MCF 10A (cell line): ENCODE measurements around the gene XXYLT1. TPM values are rescaled to one million over a fixed set of nuclear protein-coding genes. Genes with fewer than 3 reads are reported as not detected.

ENCODE experiments used
- BruUV-seq: library from RNA; stranded (reverse); fragments of 400-500 nt; replicated peaks from 2 replicates; lab custom pipeline; 2021; lab: Mats Ljungman, UMichigan
- CTCF ChIA-PET: fragments of 300-600 bp; sonication (Branson Sonifier 250); formaldehyde crosslinking; extraction: SDS; loops from one replicate; lab custom pipeline; 2021; ENCODE audit warnings: antibody characterized with exemption, inconsistent platforms; lab: Yijun Ruan, JAX
- POLR2A ChIA-PET: fragments of 300-600, 350-650 bp; sonication (Branson Sonifier 250); formaldehyde crosslinking; extraction: SDS; loops from one replicate; lab custom pipeline; 2020; ENCODE audit warnings: antibody characterized with exemption, inconsistent platforms; lab: Yijun Ruan, JAX
- DNase-seq: peaks from one replicate; pipeline ENCODE4 v3.0.0-alpha.2; 2018; ENCODE audit not compliant: unreplicated experiment
- H3K27ac Mint-ChIP-seq: one replicate; pipeline ENCODE4 v1.8.0; 2022; ENCODE audit warnings: mild to moderate bottlenecking, low read depth, mixed read lengths; ENCODE audit not compliant: unreplicated experiment
- H3K27me3 Mint-ChIP-seq: one replicate; pipeline ENCODE4 v1.8.0; 2022; ENCODE audit warnings: mixed read lengths; ENCODE audit not compliant: insufficient read depth, unreplicated experiment
- H3K36me3 Mint-ChIP-seq: one replicate; pipeline ENCODE4 v1.8.0; 2022; ENCODE audit warnings: mild to moderate bottlenecking, moderate library complexity, mixed read lengths; ENCODE audit not compliant: insufficient read depth, unreplicated experiment
- H3K4me1 Mint-ChIP-seq: one replicate; pipeline ENCODE4 v1.8.0; 2022; ENCODE audit warnings: mixed read lengths; ENCODE audit not compliant: insufficient read depth, unreplicated experiment
- H3K4me3 Mint-ChIP-seq: one replicate; pipeline ENCODE4 v1.8.0; 2022; ENCODE audit warnings: mild to moderate bottlenecking, moderate library complexity, mixed read lengths; ENCODE audit not compliant: unreplicated experiment
- H3K9me3 Mint-ChIP-seq: one replicate; pipeline ENCODE4 v1.8.0; 2022; ENCODE audit warnings: mixed read lengths; ENCODE audit not compliant: unreplicated experiment
- intact Hi-C: fragments of 100-400 bp; cut with micrococcal nuclease; formaldehyde crosslinking; loops from 2 replicates; pipeline ENCODE4 v1.14.1; 2022
- total RNA-seq: library from RNA; stranded (reverse); gene quantifications from 2 replicates; pipeline ENCODE4 v1.2.3, GENCODE V29; 2022
- TF ChIP-seq, protein P1 (sequence below): fragments of 200-600 bp; IDR thresholded peaks from one replicate; pipeline ENCODE4 v1.8.0; 2022; ENCODE audit warnings: antibody characterized with exemption, mild to moderate bottlenecking; ENCODE audit not compliant: unreplicated experiment

XXYLT1 gene
- total RNA-seq, 1 experiment from 2014 or later, result 10.0 TPM

GRCh38 chr3:195251336-195252065, 19.5 kb downstream of the XXYLT1 start:
- Mint-ChIP-seq H3K36me3 (no peaks in the 10 kb centered on the region), H3K4me1 (no peaks in the 10 kb centered on the region), H3K27ac (no peak overlapping the region), H3K4me3 (no peak overlapping the region), H3K9me3 (no peaks in the 10 kb centered on the region), H3K27me3 (no peaks in the 10 kb centered on the region)
- no TSS peak for BruUV-seq
- intact Hi-C loops, result no loop called here
- ChIA-PET CTCF (interaction anchor here (0.7 kb wide), 1 partner anchor 913 kb away, joined by 4 read pairs; no protein-coding TSS in a partner anchor), POLR2A (no interaction called here)
- TF ChIP-seq, protein P1, sequence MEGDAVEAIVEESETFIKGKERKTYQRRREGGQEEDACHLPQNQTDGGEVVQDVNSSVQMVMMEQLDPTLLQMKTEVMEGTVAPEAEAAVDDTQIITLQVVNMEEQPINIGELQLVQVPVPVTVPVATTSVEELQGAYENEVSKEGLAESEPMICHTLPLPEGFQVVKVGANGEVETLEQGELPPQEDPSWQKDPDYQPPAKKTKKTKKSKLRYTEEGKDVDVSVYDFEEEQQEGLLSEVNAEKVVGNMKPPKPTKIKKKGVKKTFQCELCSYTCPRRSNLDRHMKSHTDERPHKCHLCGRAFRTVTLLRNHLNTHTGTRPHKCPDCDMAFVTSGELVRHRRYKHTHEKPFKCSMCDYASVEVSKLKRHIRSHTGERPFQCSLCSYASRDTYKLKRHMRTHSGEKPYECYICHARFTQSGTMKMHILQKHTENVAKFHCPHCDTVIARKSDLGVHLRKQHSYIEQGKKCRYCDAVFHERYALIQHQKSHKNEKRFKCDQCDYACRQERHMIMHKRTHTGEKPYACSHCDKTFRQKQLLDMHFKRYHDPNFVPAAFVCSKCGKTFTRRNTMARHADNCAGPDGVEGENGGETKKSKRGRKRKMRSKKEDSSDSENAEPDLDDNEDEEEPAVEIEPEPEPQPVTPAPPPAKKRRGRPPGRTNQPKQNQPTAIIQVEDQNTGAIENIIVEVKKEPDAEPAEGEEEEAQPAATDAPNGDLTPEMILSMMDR, result no peak
- DNase-seq, result no peak

GRCh38 chr3:195250473-195251251, 20.3 kb downstream of the XXYLT1 start:
- Mint-ChIP-seq H3K27me3 (no peaks in the 10 kb centered on the region), H3K4me3 (no peak overlapping the region), H3K4me1 (no peaks in the 10 kb centered on the region), H3K27ac (no peak overlapping the region), H3K36me3 (no peaks in the 10 kb centered on the region), H3K9me3 (no peaks in the 10 kb centered on the region)
- intact Hi-C loops, result no loop called here
- no TSS peak for BruUV-seq
- ChIA-PET CTCF (interaction anchor here (1.0 kb wide), 1 partner anchor 8 kb away, joined by 4 read pairs; no protein-coding TSS in a partner anchor), POLR2A (interaction anchor here (0.6 to 0.7 kb wide), 2 partner anchors 374 to 578 kb away, joined by 3 to 4 read pairs; no protein-coding TSS in a partner anchor)
- DNase-seq, result no peak
- TF ChIP-seq, protein P1, result no peak

DNA sequence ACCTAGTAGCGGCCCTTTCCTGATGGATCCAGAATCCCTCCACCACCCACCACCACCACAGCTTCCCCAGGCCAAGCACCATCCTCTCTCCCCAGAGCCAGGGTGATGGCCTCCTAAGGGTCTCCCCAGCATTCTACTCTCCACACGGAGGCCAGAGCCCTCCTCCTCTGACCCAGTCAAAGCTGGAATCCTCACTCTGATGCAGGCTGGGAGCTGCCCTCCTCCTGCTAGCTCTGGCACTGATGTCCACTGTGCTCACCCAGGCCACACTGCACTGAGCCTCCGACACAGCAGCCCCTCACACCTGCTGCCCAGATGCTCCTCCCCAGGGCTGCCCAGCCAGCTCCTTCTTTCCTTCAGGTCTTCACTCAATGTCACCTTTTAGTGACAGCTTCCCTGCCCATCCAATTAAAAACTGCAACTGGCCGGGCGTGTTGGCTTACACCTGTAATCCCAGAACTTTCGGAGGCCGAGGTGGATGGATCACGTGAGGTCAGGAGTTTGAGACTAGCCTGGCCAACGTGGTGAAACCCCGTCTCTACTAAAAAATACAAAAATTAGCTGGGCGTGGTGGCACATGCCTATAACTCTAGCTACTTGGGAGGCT, 21.0 kb downstream of the XXYLT1 start:
- Mint-ChIP-seq H3K36me3 (no peaks in the 10 kb centered on the region), H3K27ac (no peak overlapping the region), H3K4me3 (no peak overlapping the region), H3K4me1 (no peaks in the 10 kb centered on the region), H3K9me3 (no peaks in the 10 kb centered on the region), H3K27me3 (no peaks in the 10 kb centered on the region)
- intact Hi-C loops, result no loop called here
- no peak for DNase-seq
- TF ChIP-seq, protein P1, result no peak
- ChIA-PET POLR2A (interaction anchor here (0.6 to 0.7 kb wide), 3 partner anchors 81 to 577 kb away, joined by 3 to 4 read pairs (median 3); no protein-coding TSS in a partner anchor), CTCF (interaction anchor here (1.0 kb wide), 2 partner anchors 9 to 143 kb away, joined by 3 to 4 read pairs; no protein-coding TSS in a partner anchor)
- BruUV-seq, result no TSS peak
